Kidney epithelial cell (primary cell): ENCODE measurements around the gene CD300E. TPM values are rescaled to one million over a fixed set of nuclear protein-coding genes. Genes with fewer than 3 reads are reported as not detected.
"Not testable (repeated sequence)": the region's sequence is repeated elsewhere in the genome, so short reads cannot be mapped to it uniquely, and the experiment has no call there.

Experiments used
- DNase-seq: peaks from one replicate; pipeline ENCODE4 v3.0.0-alpha.2; 2010; ENCODE audit warnings: low read depth
- H3K27me3 ChIP-seq: 2 replicates; pipeline ENCODE4 v1.6.0; 2011; ENCODE audit warnings: low read length; ENCODE audit not compliant: control insufficient read depth, insufficient read depth
- H3K36me3 ChIP-seq: 2 replicates; pipeline ENCODE4 v1.5.1; 2011; ENCODE audit warnings: low read length; ENCODE audit not compliant: control insufficient read depth, insufficient read depth
- H3K4me3 ChIP-seq: 2 replicates; pipeline ENCODE4 v1.5.1; 2011; ENCODE audit warnings: low read depth, mild to moderate bottlenecking, control low read depth, low read length
- total RNA-seq: library from RNA; depleted of rRNA; stranded (reverse); fragments of >200 nt; gene quantifications from 2 replicates; pipeline ENCODE4 v1.2.3, GENCODE V29; 2015
- TF ChIP-seq, protein P1 (sequence below): IDR thresholded peaks from 2 replicates; pipeline ENCODE4 v1.5.1; 2011; ENCODE audit warnings: mild to moderate bottlenecking, moderate library complexity, low read length, control low read depth, inconsistent platforms; ENCODE audit not compliant: insufficient read depth, poor library complexity, severe bottlenecking

CD300E gene
- total RNA-seq, 1 donor from 2014 or later = not detected

DNA sequence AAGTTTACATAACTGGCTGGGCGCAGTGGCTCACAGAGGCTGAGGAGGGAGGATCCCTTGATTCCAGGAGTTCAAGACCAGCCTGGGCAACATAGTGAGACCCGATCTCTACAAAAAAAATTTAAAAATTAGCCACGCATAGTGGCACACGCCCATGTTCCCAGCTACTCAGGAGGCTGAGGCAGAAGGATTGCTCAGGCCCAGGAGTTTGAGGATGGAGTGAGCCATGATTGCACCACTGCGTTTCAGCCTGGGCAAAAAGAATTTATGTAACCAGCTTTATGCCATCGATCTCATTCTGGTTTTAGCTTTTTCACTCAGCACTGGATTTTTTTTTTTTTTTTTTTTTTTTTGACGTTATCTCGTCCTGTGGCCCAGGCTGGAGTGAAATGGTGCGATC lies 9.1 kb upstream of the CD300E start:
- no peak for DNase-seq
- H3K27me3 ChIP-seq = peaks cover 2% of the 10 kb centered on the region
- TF ChIP-seq, protein P1, sequence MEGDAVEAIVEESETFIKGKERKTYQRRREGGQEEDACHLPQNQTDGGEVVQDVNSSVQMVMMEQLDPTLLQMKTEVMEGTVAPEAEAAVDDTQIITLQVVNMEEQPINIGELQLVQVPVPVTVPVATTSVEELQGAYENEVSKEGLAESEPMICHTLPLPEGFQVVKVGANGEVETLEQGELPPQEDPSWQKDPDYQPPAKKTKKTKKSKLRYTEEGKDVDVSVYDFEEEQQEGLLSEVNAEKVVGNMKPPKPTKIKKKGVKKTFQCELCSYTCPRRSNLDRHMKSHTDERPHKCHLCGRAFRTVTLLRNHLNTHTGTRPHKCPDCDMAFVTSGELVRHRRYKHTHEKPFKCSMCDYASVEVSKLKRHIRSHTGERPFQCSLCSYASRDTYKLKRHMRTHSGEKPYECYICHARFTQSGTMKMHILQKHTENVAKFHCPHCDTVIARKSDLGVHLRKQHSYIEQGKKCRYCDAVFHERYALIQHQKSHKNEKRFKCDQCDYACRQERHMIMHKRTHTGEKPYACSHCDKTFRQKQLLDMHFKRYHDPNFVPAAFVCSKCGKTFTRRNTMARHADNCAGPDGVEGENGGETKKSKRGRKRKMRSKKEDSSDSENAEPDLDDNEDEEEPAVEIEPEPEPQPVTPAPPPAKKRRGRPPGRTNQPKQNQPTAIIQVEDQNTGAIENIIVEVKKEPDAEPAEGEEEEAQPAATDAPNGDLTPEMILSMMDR = no peak

DNA sequence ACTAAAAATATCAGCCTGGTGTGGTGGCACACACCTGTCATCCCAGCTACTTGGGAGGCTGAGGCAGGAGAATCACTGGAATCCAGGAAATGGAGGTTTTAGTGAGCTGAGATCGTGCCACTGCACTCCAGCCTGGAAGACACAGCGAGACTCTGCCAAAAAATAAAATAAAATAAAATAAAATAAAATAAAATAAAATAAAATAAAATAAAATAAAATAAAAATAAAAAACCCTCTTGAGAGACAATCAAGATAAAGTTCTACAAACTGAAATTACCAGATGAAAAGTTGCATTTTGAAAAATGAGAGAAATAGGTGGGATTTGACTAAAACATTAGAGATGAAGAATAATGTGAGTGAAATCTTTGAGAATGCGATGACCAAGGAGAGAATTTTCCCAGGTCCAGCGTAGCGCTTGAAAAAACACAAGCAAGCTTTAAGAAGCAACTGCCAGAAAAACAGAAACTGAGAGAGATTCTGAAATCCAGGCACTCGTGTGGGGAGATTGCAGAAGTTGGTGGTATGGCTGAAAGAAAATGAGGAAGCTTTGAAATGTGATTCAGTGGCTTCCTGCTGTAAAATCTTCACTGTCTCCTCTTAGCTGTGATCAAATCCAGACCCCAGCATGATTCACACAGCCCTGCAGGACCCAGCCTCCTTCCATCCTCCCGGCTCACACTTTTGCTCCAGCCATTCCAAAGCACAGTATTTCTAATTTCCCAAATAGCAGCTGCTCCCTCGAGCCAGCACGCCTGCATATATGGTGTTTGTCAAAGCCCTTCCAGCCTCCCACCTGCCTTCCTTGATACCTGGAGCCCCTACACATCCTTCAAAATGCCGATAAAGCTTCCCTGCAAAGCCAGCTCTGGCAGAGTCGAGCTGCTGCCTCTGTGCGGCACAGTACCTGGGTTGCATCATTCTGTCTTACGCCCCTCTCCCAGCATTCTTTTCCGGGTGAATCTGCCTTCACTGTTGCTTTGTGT lies 8.2 kb upstream of the CD300E start:
- TF ChIP-seq, protein P1 = no peak
- Histone ChIP-seq H3K36me3 (no peaks in the 10 kb centered on the region), H3K4me3 (no peak overlapping the region), H3K27me3 (peaks cover under 1% of the 10 kb centered on the region)
- no peak for DNase-seq

More for the DNA sequence above, 9.1 kb upstream of the CD300E start:
- H3K4me3 ChIP-seq = no peak overlapping the region
- H3K36me3 ChIP-seq = no peaks in the 10 kb centered on the region

DNA sequence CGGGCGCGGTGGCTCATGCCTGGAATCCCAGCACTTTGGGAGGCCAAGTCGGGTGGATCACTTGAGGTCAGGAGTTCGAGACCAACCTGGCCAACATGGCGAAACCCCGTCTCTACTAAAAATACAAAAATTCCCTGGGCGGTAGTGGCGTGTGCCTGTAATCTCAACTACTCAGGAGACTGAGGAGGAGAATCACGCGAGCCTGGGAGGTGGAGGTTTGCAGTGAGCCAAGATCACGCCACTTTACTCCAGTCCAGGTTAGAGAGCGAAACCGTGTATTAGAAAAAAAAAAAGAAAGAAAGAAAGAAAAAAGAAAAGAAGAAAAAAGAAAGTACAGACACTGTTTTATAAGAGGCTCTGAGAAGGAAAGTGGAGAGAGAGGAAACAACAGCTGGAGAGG lies 6.7 kb upstream of the CD300E start:
- H3K27me3 ChIP-seq, H3K4me3 ChIP-seq, H3K36me3 ChIP-seq, DNase-seq: not testable (repeated sequence)

DNA sequence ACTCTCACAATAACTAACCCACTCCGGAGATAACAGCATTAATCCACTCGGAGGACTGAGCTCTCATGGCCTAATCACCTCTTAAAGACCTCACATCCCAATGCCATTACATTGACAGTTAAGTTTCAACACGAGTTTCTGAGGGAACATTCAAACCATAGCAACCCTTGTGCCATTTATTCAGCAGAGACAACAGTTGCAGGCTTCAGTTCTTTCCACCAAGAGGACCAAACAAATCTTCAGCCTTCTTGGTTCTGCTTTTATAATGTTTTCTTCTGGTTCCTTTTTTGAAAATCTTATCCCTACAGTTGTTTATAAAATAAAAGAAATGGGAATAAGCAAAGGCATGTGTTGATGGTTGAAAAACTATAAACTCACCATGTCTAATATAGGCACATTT lies 2.1 kb upstream of the CD300E start:
- Histone ChIP-seq H3K4me3 (no peak overlapping the region), H3K27me3 (no peaks in the 10 kb centered on the region), H3K36me3 (no peaks in the 10 kb centered on the region)
- TF ChIP-seq, protein P1 = no peak
- DNase-seq = no peak

DNA sequence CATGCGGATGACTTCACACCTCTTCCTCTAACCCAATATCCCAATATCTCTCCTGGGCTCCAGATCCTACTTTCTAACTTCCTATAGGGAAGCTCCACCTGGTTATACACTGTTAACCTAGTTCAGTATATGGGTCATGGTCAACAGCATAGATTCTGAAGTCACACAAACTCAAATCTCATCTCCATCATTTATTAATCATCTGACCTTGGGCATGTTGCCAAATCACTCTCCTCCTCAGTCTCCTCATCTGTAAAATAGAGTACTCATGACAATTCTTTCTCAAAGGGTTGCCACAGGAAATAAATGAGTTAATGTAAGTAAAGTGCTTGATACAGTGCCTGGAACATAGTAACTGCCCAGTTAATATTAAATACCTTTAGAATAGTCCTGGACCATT lies 593 bp upstream of the CD300E start:
- DNase-seq = no peak
- Histone ChIP-seq H3K36me3 (no peaks in the 10 kb centered on the region), H3K27me3 (no peaks in the 10 kb centered on the region), H3K4me3 (no peak overlapping the region)
- TF ChIP-seq, protein P1 = no peak

DNA sequence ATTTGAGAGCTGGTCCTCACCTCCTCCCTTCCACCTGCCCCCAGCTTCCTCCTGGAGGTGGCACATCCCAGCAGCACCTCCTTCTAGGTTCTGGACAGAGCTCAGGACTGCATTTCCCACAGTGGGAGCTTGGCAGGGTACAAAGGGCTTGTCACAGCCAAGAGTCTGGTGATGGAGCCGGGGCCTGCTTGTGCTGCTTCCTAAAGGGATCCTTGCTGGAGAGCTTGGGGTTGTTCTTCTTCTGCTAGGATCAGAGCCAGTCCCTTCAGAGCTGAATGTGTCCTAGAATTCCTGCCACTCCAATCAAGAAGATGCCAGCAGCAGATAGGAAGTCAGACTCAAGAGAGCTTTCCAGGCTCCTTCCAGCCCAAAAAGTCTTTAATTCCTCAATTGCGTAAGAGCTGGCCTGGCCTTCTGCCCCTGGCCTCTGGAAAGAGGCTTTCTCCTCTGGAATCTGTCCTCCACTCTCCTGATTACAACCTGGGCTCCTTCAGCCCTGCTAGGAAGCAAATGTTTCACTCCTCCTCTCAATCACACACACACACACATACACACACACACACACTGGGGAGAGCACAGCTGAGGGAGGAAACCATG lies 4.4 kb downstream of the CD300E start:
- TF ChIP-seq, protein P1 = no peak
- Histone ChIP-seq H3K36me3 (no peaks in the 10 kb centered on the region), H3K4me3 (no peak overlapping the region), H3K27me3 (no peaks in the 10 kb centered on the region)
- DNase-seq = no peak
